CD4-positive, alpha-beta T cell (primary cell): ENCODE results near the gene SCGB3A1. TPM values are rescaled to one million over a fixed set of nuclear protein-coding genes. Genes with fewer than 3 reads are reported as not detected.

Experiments used
- ATAC-seq: fragments of 200-7000 bp; cut with Tn5 transposase; one replicate; pipeline ENCODE4 v1.10.0; 2022; ENCODE audit warnings: mild to moderate bottlenecking; ENCODE audit not compliant: poor library complexity
- CTCF ChIA-PET: fragments of 350-600 bp; sonication (Branson Sonifier 250); formaldehyde crosslinking; loops from one replicate; lab custom pipeline; 2021; ENCODE audit warnings: antibody characterized with exemption, inconsistent platforms; lab: Charles Lee
- POLR2A ChIA-PET: fragments of 350-600 bp; sonication (Branson Sonifier 250); formaldehyde crosslinking; loops from one replicate; lab custom pipeline; 2021; ENCODE audit warnings: antibody characterized with exemption, inconsistent platforms; lab: Charles Lee
- DNase-seq, 14 experiments: peaks; one replicate each; pipeline ENCODE4 v3.0.0-alpha.2; 2013 to 2020; ENCODE audit warnings: mixed read lengths in 2 of 14
- H3K27ac ChIP-seq, 2 donors: one replicate each; pipeline versions ENCODE4 v1.5.1 to v1.7.0; 2013; ENCODE audit warnings: low read length in 2 of 2, low read depth in 1 of 2, mild to moderate bottlenecking in 1 of 2
- H3K27me3 ChIP-seq, 2 experiments: 1 replicate in 1 of 2; 2 replicates in 1 of 2; pipeline versions ENCODE4 v1.6.1 to v1.7.0; 2013; ENCODE audit warnings: low read length in 2 of 2, control low read depth in 1 of 2, mild to moderate bottlenecking in 1 of 2, moderate library complexity in 1 of 2; ENCODE audit not compliant: insufficient read depth in 2 of 2, control insufficient read depth in 1 of 2
- H3K36me3 ChIP-seq: one replicate; pipeline ENCODE4 v1.6.1; 2013; ENCODE audit warnings: low read length, control low read depth; ENCODE audit not compliant: insufficient read depth
- H3K4me1 ChIP-seq: one replicate; pipeline ENCODE4 v1.6.1; 2013; ENCODE audit warnings: low read length, control low read depth; ENCODE audit not compliant: insufficient read depth
- H3K4me3 ChIP-seq: one replicate; pipeline ENCODE4 v1.5.1; 2013; ENCODE audit warnings: mild to moderate bottlenecking, low read length, moderate library complexity
- H3K9me3 ChIP-seq, 2 experiments: 1 replicate in 1 of 2; 2 replicates in 1 of 2; pipeline versions ENCODE4 v1.6.1 to v1.7.0; 2013; ENCODE audit warnings: low read length in 2 of 2, mild to moderate bottlenecking in 2 of 2, control low read depth in 1 of 2, moderate library complexity in 1 of 2; ENCODE audit not compliant: control insufficient read depth in 1 of 2, insufficient read depth in 1 of 2
- H3K27ac Mint-ChIP-seq: one replicate; pipeline ENCODE4 v1.8.0; 2020; ENCODE audit warnings: mixed read lengths
- H3K27me3 Mint-ChIP-seq: one replicate; pipeline ENCODE4 v1.8.0; 2021; ENCODE audit warnings: mixed read lengths
- H3K36me3 Mint-ChIP-seq: one replicate; pipeline ENCODE4 v1.8.0; 2021; ENCODE audit warnings: low read depth, mixed read lengths
- H3K4me1 Mint-ChIP-seq: one replicate; pipeline ENCODE4 v1.8.0; 2021; ENCODE audit warnings: low read depth, mixed read lengths
- H3K4me3 Mint-ChIP-seq: one replicate; pipeline ENCODE4 v1.8.0; 2020; ENCODE audit warnings: mild to moderate bottlenecking, mixed read lengths
- H3K9me3 Mint-ChIP-seq: one replicate; pipeline ENCODE4 v1.8.0; 2020; ENCODE audit warnings: mixed read lengths
- CTCF ChIP-seq: fragments of 200-600 bp; IDR thresholded peaks from one replicate; pipeline ENCODE4 v1.8.0; 2022; ENCODE audit warnings: antibody characterized with exemption, mild to moderate bottlenecking
- intact Hi-C, 2 experiments: fragments of 100-400 bp; cut with DNase I in 1 of 2; cut with micrococcal nuclease in 1 of 2; formaldehyde crosslinking; loops; one replicate each; pipeline versions ENCODE4 v1.15.1 to v1.9.0; 2023 to 2025; cut with DNase I, micrococcal nuclease
- total RNA-seq, 174 experiments: library from RNA in 2 of 174; stranded (reverse) in 2 of 174; gene quantifications; one replicate each; pipeline ENCODE4 v1.2.3 and lab custom pipeline; 2021 to 2026

The SCGB3A1 gene
- total RNA-seq, 2 experiments from 2014 or later: not detected

GRCh38 chr5:180595381-180596114 lies 4.2 kb upstream of the SCGB3A1 start:
- peaks cover 4% of the 10 kb centered on the region for H3K4me1 Mint-ChIP-seq
- ATAC-seq: no peak
- no peak overlapping the region for H3K27ac Mint-ChIP-seq
- H3K9me3 Mint-ChIP-seq: no peaks in the 10 kb centered on the region
- Histone ChIP-seq H3K4me1 (peaks cover 3% of the 10 kb centered on the region), H3K27me3 (peaks cover 8 to 12% of the 10 kb centered on the region in 2 experiments), H3K4me3 (no peak overlapping the region), H3K36me3 (no peaks in the 10 kb centered on the region), H3K9me3 (no peaks in the 10 kb centered on the region), H3K27ac (no peak overlapping the region)
- H3K27me3 Mint-ChIP-seq: peaks cover 21% of the 10 kb centered on the region
- no peak overlapping the region for H3K4me3 Mint-ChIP-seq
- DNase-seq: no peak
- intact Hi-C loops: no loop called here
- TF ChIP-seq CTCF: no peak
- no peaks in the 10 kb centered on the region for H3K36me3 Mint-ChIP-seq
- CTCF ChIA-PET: no interaction called here
- POLR2A ChIA-PET: no interaction called here

- ATAC-seq (no peak), DNase-seq (no peak)
- Mint-ChIP-seq H3K9me3 (no peaks in the 10 kb centered on the region), H3K4me1 (peaks cover 4% of the 10 kb centered on the region), H3K27ac (no peak overlapping the region), H3K27me3 (peaks cover 21% of the 10 kb centered on the region), H3K36me3 (no peaks in the 10 kb centered on the region), H3K4me3 (no peak overlapping the region)
- H3K27ac ChIP-seq: no peak overlapping the region
- no peak overlapping the region for H3K4me3 ChIP-seq
- no peaks in the 10 kb centered on the region for H3K9me3 ChIP-seq
- H3K36me3 ChIP-seq: no peaks in the 10 kb centered on the region
- intact Hi-C loops: no loop called here
- no peak for TF ChIP-seq CTCF
- CTCF ChIA-PET: no interaction called here
- POLR2A ChIA-PET: no interaction called here
- peaks cover 8% of the 10 kb centered on the region for H3K4me1 ChIP-seq
- peaks cover 8 to 17% of the 10 kb centered on the region in 2 experiments for H3K27me3 ChIP-seq
Measured at GRCh38 chr5:180595046-180595379, 3.7 kb upstream of the SCGB3A1 start.

GRCh38 chr5:180594311-180595045 lies 3.2 kb upstream of the SCGB3A1 start:
- intact Hi-C loops: no loop called here
- CTCF ChIA-PET: no interaction called here
- no peaks in the 10 kb centered on the region for H3K9me3 ChIP-seq
- ATAC-seq: no peak
- POLR2A ChIA-PET: no interaction called here
- peaks cover 11% of the 10 kb centered on the region for H3K4me1 ChIP-seq
- H3K4me1 Mint-ChIP-seq: peaks cover 8% of the 10 kb centered on the region
- no peak overlapping the region for H3K27ac Mint-ChIP-seq
- H3K4me3 ChIP-seq: no peak overlapping the region
- no peak overlapping the region for H3K27ac ChIP-seq
- no peak for TF ChIP-seq CTCF
- H3K4me3 Mint-ChIP-seq: no peak overlapping the region
- peaks cover 26% of the 10 kb centered on the region for H3K27me3 Mint-ChIP-seq
- H3K36me3 Mint-ChIP-seq: no peaks in the 10 kb centered on the region
- no peak for DNase-seq
- H3K36me3 ChIP-seq: no peaks in the 10 kb centered on the region
- H3K9me3 Mint-ChIP-seq: no peaks in the 10 kb centered on the region
- peaks cover 13 to 22% of the 10 kb centered on the region in 2 experiments for H3K27me3 ChIP-seq
